ENCODE results near the gene DDX49.

GRCh38 chr19:18941628-18942354 is 22.3 kb downstream of the DDX49 start:
- TF ChIP-seq POLR2A (IDR thresholded peaks at IDR 0.05), result no peak
- TF ChIP-seq, protein P1, sequence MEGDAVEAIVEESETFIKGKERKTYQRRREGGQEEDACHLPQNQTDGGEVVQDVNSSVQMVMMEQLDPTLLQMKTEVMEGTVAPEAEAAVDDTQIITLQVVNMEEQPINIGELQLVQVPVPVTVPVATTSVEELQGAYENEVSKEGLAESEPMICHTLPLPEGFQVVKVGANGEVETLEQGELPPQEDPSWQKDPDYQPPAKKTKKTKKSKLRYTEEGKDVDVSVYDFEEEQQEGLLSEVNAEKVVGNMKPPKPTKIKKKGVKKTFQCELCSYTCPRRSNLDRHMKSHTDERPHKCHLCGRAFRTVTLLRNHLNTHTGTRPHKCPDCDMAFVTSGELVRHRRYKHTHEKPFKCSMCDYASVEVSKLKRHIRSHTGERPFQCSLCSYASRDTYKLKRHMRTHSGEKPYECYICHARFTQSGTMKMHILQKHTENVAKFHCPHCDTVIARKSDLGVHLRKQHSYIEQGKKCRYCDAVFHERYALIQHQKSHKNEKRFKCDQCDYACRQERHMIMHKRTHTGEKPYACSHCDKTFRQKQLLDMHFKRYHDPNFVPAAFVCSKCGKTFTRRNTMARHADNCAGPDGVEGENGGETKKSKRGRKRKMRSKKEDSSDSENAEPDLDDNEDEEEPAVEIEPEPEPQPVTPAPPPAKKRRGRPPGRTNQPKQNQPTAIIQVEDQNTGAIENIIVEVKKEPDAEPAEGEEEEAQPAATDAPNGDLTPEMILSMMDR (IDR thresholded peaks at IDR 0.05 in 8 of 11, conservative IDR thresholded peaks at IDR 0.05 in 3 of 11), result peak in 1 of 11 experiments; percentile 9
